Stimulated activated CD4-positive, alpha-beta T cell treated with anti-CD3 and anti-CD28 coated beads, TNF-alpha, amount 100 ng/mL, for 48 hours (primary cell): Measurements from ENCODE around the gene NRTN.
"Not testable (repeated sequence)": the region's sequence is repeated elsewhere in the genome, so short reads cannot be mapped to it uniquely, and the experiment has no call there.

ENCODE experiments used
- DNase-seq, 3 donors: peaks; one replicate each; pipeline ENCODE4 v3.0.0-alpha.2; 2020; ENCODE audit warnings: low read depth in 3 of 3

NRTN gene

GRCh38 chr19:5804516-5805461 is at the start of gene NRTN:
NRTN (plus strand) TSS chr19:5805067; CDS start chr19:5824166, 19,099 bp downstream.
- DNase-seq, result no peak

- DNase-seq, result no peak
Observed at GRCh38 chr19:5762608-5763217, 42.2 kb upstream of the NRTN start.

GRCh38 chr19:5765220-5765619 is 39.6 kb upstream of the NRTN start:
- no peak for DNase-seq

GRCh38 chr19:5767949-5768348 is 36.9 kb upstream of the NRTN start:
- DNase-seq, result no peak

- DNase-seq, result no peak
Observed at GRCh38 chr19:5772416-5772815, 32.5 kb upstream of the NRTN start.

GRCh38 chr19:5773276-5773675 is 31.6 kb upstream of the NRTN start:
- no peak for DNase-seq

GRCh38 chr19:5774921-5775320 is 29.9 kb upstream of the NRTN start:
- no peak for DNase-seq

- no peak for DNase-seq
Observed at GRCh38 chr19:5775668-5776309, 29.1 kb upstream of the NRTN start.

- no peak for DNase-seq
Observed at GRCh38 chr19:5778402-5778801, 26.5 kb upstream of the NRTN start.

- not testable (repeated sequence) for DNase-seq
Observed at GRCh38 chr19:5780916-5781315, 24.0 kb upstream of the NRTN start.

GRCh38 chr19:5782322-5782721 is 22.5 kb upstream of the NRTN start:
- DNase-seq, result no peak

- DNase-seq, result no peak
Observed at GRCh38 chr19:5782945-5783919, 21.6 kb upstream of the NRTN start.

- DNase-seq, result no peak
Observed at GRCh38 chr19:5784581-5785147, 20.2 kb upstream of the NRTN start, which contains the start of gene PRR22. PRR22 (minus strand) TSS chr19:5784746; CDS start chr19:5784660, 86 bp downstream.

GRCh38 chr19:5785423-5785822 is 19.4 kb upstream of the NRTN start:
- DNase-seq, result no peak

GRCh38 chr19:5786593-5787408 is 18.1 kb upstream of the NRTN start:
- DNase-seq, result no peak

GRCh38 chr19:5787409-5788182 is 17.3 kb upstream of the NRTN start:
- no peak for DNase-seq

- DNase-seq, result no peak
Observed at GRCh38 chr19:5788422-5788821, 16.4 kb upstream of the NRTN start.

GRCh38 chr19:5789351-5789761 is 15.5 kb upstream of the NRTN start:
- no peak for DNase-seq

- DNase-seq, result no peak
Observed at GRCh38 chr19:5789886-5790558, 14.8 kb upstream of the NRTN start.
